ENCODE measurements around the gene PLXND1. TPM values are rescaled to one million over a fixed set of nuclear protein-coding genes. Genes with fewer than 3 reads are reported as not detected.

PLXND1 gene
- polyA plus RNA-seq, 1 donor, result 51.2 TPM

DNA sequence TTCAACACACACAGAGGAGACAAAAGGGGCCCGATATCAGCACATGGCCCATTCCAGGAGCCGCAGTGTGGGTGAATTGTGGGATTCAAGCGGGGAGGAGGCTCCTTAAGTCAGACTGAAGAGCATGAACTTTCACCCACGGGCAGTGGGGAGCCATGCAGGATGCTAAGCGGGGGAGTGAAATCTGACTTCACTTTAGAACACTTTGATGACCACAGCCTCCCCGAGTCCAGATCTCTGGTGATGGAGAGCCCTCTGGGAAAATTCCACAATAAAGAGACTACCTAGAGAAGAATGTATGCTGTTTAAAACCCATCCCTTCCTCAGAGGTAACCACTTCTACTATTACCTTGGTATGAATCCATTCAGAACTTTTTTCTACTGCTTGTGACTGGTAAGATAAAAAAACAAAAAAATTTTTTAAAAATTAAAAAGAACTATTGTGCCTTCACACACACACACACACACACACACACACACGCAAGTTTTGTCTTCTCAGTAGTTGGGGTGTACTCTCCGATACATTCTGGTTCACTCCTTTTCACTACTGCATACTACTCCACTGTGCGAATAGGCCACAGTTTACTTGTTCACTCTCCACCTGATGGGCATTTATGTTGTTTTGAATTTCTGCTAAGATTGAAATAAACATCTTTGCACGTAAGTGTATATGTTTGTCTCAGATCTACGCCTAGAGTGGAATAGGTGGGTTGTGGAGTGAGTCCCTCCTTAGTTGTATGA, 65.5 kb downstream of the PLXND1 start:
- Histone ChIP-seq H3K9me3 (ENCODE audit: control insufficient read depth, low read depth, low read length) (no peaks in the 10 kb centered on the region), H3K36me3 (ENCODE audit: control insufficient read depth, insufficient read depth, low read length) (no peaks in the 10 kb centered on the region), H3K4me3 (ENCODE audit: low read length) (no peak overlapping the region), H3K27ac (ENCODE audit: low read length) (no peak overlapping the region), H3K4me1 (ENCODE audit: control insufficient read depth, insufficient read depth, low read length) (no peaks in the 10 kb centered on the region), H3K27me3 (ENCODE audit: control insufficient read depth, insufficient read depth, low read length) (no peaks in the 10 kb centered on the region)
- 100% methylated on average over 1 of the region's 11 CpGs for WGBS (ENCODE audit: insufficient coverage, low lambda C conversion rate)
- DNase-seq, result no peak

DNA sequence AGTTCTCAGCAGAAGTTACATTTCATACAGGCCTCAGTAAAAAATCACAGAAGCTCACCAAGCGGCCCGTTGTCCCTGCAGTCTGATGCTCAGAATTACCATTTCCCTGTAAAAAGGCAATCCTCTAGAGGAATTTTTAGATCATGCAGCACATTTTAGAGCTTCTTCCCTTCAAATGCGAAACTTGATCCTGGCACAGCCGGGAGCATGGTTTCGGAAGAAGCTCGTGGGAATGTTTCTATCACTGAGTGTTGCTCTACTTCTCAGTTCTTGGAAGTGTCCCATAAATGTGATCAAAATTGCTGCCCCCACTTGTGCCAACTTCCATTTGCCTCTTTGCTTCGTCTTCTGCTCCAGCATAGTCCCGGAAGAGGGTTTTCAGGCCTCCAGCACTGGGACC, 67.3 kb downstream of the PLXND1 start:
- Histone ChIP-seq H3K4me3 (ENCODE audit: low read length) (no peak overlapping the region), H3K27ac (ENCODE audit: low read length) (no peak overlapping the region)
- no CpG with 5 or more reads among the region's 8 CpGs for WGBS (ENCODE audit: insufficient coverage, low lambda C conversion rate)

DNA sequence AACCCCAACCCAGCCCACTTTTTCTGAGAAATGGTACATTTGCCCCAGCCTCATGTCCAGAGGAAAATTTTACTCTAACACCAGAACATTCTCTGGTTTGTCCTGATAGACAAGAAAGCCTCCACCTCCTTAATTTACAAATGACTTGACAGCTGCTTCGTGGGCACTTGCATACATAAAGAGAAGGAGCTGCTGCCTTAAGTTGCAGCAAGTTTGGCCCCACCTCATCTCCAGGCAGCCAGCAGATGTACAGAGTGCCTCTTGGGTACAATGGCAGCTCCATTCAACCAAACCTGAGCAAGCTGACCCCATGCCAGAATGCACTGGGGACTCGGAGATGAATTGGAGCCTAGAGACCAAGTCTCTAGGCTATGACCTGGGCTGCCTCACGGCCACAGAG, 69.7 kb downstream of the PLXND1 start:
- H3K27me3 ChIP-seq (ENCODE audit: control insufficient read depth, insufficient read depth, low read length), result no peaks in the 10 kb centered on the region
- H3K36me3 ChIP-seq (ENCODE audit: control insufficient read depth, insufficient read depth, low read length), result no peaks in the 10 kb centered on the region
- H3K4me3 ChIP-seq (ENCODE audit: low read length), result no peak overlapping the region
- no peaks in the 10 kb centered on the region for H3K4me1 ChIP-seq (ENCODE audit: control insufficient read depth, insufficient read depth, low read length)
- 83% methylated on average over 1 of the region's 3 CpGs for WGBS (ENCODE audit: insufficient coverage, low lambda C conversion rate)
- no peak for DNase-seq
- H3K9me3 ChIP-seq (ENCODE audit: control insufficient read depth, low read depth, low read length), result no peaks in the 10 kb centered on the region
- no peak overlapping the region for H3K27ac ChIP-seq (ENCODE audit: low read length)

More for the DNA sequence above, 67.3 kb downstream of the PLXND1 start:
- no peak for DNase-seq
- H3K9me3 ChIP-seq (ENCODE audit: control insufficient read depth, low read depth, low read length), result no peaks in the 10 kb centered on the region
- H3K36me3 ChIP-seq (ENCODE audit: control insufficient read depth, insufficient read depth, low read length), result no peaks in the 10 kb centered on the region
- H3K4me1 ChIP-seq (ENCODE audit: control insufficient read depth, insufficient read depth, low read length), result no peaks in the 10 kb centered on the region
- no peaks in the 10 kb centered on the region for H3K27me3 ChIP-seq (ENCODE audit: control insufficient read depth, insufficient read depth, low read length)

DNA sequence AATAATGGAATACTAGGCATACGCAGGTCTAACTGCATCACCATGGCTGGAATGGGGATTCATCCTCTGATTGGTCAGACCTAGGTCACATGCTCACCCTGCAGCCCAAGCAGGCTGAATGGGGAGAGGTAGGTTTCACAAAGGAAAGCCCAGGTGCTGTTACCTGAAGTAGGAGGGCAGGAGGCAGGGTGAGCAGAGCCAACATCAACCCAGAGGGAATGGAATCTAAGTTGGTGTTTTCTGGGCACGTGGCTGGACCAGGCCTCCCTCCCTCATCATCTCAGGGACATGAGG, 70.2 kb downstream of the PLXND1 start:
- Histone ChIP-seq H3K9me3 (ENCODE audit: control insufficient read depth, low read depth, low read length) (no peaks in the 10 kb centered on the region), H3K4me1 (ENCODE audit: control insufficient read depth, insufficient read depth, low read length) (no peaks in the 10 kb centered on the region), H3K27me3 (ENCODE audit: control insufficient read depth, insufficient read depth, low read length) (no peaks in the 10 kb centered on the region), H3K36me3 (ENCODE audit: control insufficient read depth, insufficient read depth, low read length) (no peaks in the 10 kb centered on the region), H3K4me3 (ENCODE audit: low read length) (no peak overlapping the region), H3K27ac (ENCODE audit: low read length) (no peak overlapping the region)
- no peak for DNase-seq
- no CpG with 5 or more reads among the region's 2 CpGs for WGBS (ENCODE audit: insufficient coverage, low lambda C conversion rate)

DNA sequence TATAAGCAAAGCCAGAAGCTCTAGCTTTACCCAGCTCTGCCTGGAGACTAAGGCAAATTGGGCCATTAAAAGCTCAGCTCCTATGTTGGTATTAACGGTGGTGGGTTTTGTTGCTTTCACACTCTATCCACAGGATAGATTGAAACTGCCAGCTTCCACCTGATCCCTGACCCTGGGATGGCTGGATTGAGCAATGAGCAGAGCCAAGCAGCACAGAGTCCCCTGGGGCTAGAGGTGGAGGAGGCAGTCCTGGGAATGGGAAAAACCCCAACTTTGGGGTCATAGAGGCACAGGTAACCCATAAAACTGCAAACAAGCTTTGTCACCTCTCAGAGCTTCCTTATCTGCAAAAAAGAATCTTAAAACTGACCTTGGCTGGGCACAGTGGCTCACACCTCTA, 71.4 kb downstream of the PLXND1 start:
- no peak for DNase-seq
- Histone ChIP-seq H3K27me3 (ENCODE audit: control insufficient read depth, insufficient read depth, low read length) (no peaks in the 10 kb centered on the region), H3K4me3 (ENCODE audit: low read length) (no peak overlapping the region), H3K27ac (ENCODE audit: low read length) (no peak overlapping the region), H3K36me3 (ENCODE audit: control insufficient read depth, insufficient read depth, low read length) (no peaks in the 10 kb centered on the region), H3K4me1 (ENCODE audit: control insufficient read depth, insufficient read depth, low read length) (no peaks in the 10 kb centered on the region), H3K9me3 (ENCODE audit: control insufficient read depth, low read depth, low read length) (no peaks in the 10 kb centered on the region)
- no CpG with 5 or more reads among the region's 1 CpG for WGBS (ENCODE audit: insufficient coverage, low lambda C conversion rate)

DNA sequence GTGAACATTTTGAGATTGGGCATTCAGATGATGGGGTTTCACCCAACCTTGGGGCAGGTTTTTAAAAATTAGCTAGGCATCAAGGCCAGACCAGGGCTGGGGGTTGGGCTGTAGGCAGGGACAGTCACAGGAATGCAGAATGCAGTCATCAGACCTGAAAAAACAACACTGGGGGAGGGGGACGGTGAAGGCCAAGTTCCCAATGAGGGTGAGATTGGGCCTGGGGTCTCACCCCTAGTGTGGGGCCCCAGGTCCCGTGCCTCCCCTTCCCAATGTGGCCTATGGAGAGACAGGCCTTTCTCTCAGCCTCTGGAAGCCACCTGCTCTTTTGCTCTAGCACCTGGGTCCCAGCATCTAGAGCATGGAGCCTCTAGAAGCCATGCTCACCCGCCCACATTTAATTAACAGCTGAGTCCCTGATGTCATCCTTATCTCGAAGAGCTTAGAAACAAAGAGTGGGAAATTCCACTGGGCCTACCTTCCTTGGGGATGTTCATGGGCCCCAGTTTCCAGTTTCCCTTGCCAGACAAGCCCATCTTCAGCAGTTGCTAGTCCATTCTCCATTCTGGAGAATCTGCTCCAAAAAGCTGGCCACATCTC, 71.9 kb downstream of the PLXND1 start:
- H3K36me3 ChIP-seq (ENCODE audit: control insufficient read depth, insufficient read depth, low read length), result no peaks in the 10 kb centered on the region
- H3K27me3 ChIP-seq (ENCODE audit: control insufficient read depth, insufficient read depth, low read length), result no peaks in the 10 kb centered on the region
- no peaks in the 10 kb centered on the region for H3K9me3 ChIP-seq (ENCODE audit: control insufficient read depth, low read depth, low read length)
- H3K4me3 ChIP-seq (ENCODE audit: low read length), result no peak overlapping the region
- no peak for DNase-seq
- H3K27ac ChIP-seq (ENCODE audit: low read length), result no peak overlapping the region
- no peaks in the 10 kb centered on the region for H3K4me1 ChIP-seq (ENCODE audit: control insufficient read depth, insufficient read depth, low read length)
- WGBS (ENCODE audit: insufficient coverage, low lambda C conversion rate), result no CpG with 5 or more reads among the region's 4 CpGs

DNA sequence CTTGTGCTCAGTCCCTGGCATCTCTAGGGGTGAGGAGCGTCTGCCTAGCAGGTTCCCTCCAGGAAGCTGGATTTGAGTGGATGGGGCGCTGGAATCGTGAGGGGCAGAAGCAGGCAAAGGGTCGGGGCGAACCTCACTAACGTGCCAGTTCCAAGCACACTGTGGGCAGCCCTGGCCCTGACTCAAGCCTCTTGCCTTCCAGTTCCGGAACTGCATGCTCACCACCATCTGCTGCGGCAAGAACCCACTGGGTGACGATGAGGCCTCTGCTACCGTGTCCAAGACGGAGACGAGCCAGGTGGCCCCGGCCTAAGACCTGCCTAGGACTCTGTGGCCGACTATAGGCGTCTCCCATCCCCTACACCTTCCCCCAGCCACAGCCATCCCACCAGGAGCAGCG, 73.1 kb downstream of the PLXND1 start:
- WGBS (ENCODE audit: insufficient coverage, low lambda C conversion rate), result no CpG with 5 or more reads among the region's 16 CpGs

DNA sequence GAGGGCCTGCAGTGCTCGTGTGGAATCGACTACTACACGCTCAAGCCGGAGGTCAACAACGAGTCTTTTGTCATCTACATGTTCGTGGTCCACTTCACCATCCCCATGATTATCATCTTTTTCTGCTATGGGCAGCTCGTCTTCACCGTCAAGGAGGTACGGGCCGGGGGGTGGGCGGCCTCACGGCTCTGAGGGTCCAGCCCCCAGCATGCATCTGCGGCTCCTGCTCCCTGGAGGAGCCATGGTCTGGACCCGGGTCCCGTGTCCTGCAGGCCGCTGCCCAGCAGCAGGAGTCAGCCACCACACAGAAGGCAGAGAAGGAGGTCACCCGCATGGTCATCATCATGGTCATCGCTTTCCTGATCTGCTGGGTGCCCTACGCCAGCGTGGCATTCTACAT, 74.2 kb downstream of the PLXND1 start:
- DNase-seq, result no peak
- no peaks in the 10 kb centered on the region for H3K9me3 ChIP-seq (ENCODE audit: control insufficient read depth, low read depth, low read length)
- H3K27me3 ChIP-seq (ENCODE audit: control insufficient read depth, insufficient read depth, low read length), result no peaks in the 10 kb centered on the region
- H3K4me1 ChIP-seq (ENCODE audit: control insufficient read depth, insufficient read depth, low read length), result no peaks in the 10 kb centered on the region
- no peak overlapping the region for H3K4me3 ChIP-seq (ENCODE audit: low read length)
- H3K36me3 ChIP-seq (ENCODE audit: control insufficient read depth, insufficient read depth, low read length), result no peaks in the 10 kb centered on the region
- no peak overlapping the region for H3K27ac ChIP-seq (ENCODE audit: low read length)
- no CpG with 5 or more reads among the region's 20 CpGs for WGBS (ENCODE audit: insufficient coverage, low lambda C conversion rate)

More for the DNA sequence above, 73.1 kb downstream of the PLXND1 start:
- no peaks in the 10 kb centered on the region for H3K4me1 ChIP-seq (ENCODE audit: control insufficient read depth, insufficient read depth, low read length)
- no peak for DNase-seq
- H3K9me3 ChIP-seq (ENCODE audit: control insufficient read depth, low read depth, low read length), result no peaks in the 10 kb centered on the region
- no peaks in the 10 kb centered on the region for H3K36me3 ChIP-seq (ENCODE audit: control insufficient read depth, insufficient read depth, low read length)
- H3K27ac ChIP-seq (ENCODE audit: low read length), result no peak overlapping the region
- no peak overlapping the region for H3K4me3 ChIP-seq (ENCODE audit: low read length)
- no peaks in the 10 kb centered on the region for H3K27me3 ChIP-seq (ENCODE audit: control insufficient read depth, insufficient read depth, low read length)

DNA sequence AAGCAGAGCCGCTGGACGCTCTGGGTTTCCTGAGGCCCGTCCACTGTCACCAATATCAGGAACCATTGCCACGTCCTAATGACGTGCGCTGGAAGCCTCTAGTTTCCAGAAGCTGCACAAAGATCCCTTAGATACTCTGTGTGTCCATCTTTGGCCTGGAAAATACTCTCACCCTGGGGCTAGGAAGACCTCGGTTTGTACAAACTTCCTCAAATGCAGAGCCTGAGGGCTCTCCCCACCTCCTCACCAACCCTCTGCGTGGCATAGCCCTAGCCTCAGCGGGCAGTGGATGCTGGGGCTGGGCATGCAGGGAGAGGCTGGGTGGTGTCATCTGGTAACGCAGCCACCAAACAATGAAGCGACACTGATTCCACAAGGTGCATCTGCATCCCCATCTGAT, 74.8 kb downstream of the PLXND1 start:
- Histone ChIP-seq H3K27ac (ENCODE audit: low read length) (no peak overlapping the region), H3K4me3 (ENCODE audit: low read length) (no peak overlapping the region), H3K9me3 (ENCODE audit: control insufficient read depth, low read depth, low read length) (no peaks in the 10 kb centered on the region), H3K27me3 (ENCODE audit: control insufficient read depth, insufficient read depth, low read length) (no peaks in the 10 kb centered on the region), H3K36me3 (ENCODE audit: control insufficient read depth, insufficient read depth, low read length) (no peaks in the 10 kb centered on the region), H3K4me1 (ENCODE audit: control insufficient read depth, insufficient read depth, low read length) (no peaks in the 10 kb centered on the region)
- no peak for DNase-seq
- no CpG with 5 or more reads among the region's 11 CpGs for WGBS (ENCODE audit: insufficient coverage, low lambda C conversion rate)

DNA sequence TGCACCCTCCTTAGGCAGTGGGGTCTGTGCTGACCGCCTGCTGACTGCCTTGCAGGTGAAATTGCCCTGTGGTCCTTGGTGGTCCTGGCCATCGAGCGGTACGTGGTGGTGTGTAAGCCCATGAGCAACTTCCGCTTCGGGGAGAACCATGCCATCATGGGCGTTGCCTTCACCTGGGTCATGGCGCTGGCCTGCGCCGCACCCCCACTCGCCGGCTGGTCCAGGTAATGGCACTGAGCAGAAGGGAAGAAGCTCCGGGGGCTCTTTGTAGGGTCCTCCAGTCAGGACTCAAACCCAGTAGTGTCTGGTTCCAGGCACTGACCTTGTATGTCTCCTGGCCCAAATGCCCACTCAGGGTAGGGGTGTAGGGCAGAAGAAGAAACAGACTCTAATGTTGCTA, 75.7 kb downstream of the PLXND1 start:
- no peak overlapping the region for H3K4me3 ChIP-seq (ENCODE audit: low read length)
- no peak overlapping the region for H3K27ac ChIP-seq (ENCODE audit: low read length)
- no peak for DNase-seq
- H3K4me1 ChIP-seq (ENCODE audit: control insufficient read depth, insufficient read depth, low read length), result no peaks in the 10 kb centered on the region
- WGBS (ENCODE audit: insufficient coverage, low lambda C conversion rate), result no CpG with 5 or more reads among the region's 13 CpGs
- H3K9me3 ChIP-seq (ENCODE audit: control insufficient read depth, low read depth, low read length), result no peaks in the 10 kb centered on the region
- no peaks in the 10 kb centered on the region for H3K27me3 ChIP-seq (ENCODE audit: control insufficient read depth, insufficient read depth, low read length)
- H3K36me3 ChIP-seq (ENCODE audit: control insufficient read depth, insufficient read depth, low read length), result no peaks in the 10 kb centered on the region

DNA sequence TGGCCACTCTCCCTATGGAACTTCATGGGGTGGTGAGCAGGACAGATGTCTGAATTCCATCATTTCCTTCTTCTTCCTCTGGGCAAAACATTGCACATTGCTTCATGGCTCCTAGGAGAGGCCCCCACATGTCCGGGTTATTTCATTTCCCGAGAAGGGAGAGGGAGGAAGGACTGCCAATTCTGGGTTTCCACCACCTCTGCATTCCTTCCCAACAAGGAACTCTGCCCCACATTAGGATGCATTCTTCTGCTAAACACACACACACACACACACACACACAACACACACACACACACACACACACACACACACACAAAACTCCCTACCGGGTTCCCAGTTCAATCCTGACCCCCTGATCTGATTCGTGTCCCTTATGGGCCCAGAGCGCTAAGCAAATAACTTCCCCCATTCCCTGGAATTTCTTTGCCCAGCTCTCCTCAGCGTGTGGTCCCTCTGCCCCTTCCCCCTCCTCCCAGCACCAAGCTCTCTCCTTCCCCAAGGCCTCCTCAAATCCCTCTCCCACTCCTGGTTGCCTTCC, 76.2 kb downstream of the PLXND1 start:
- WGBS (ENCODE audit: insufficient coverage, low lambda C conversion rate), result no CpG with 5 or more reads among the region's 6 CpGs
- Histone ChIP-seq H3K9me3 (ENCODE audit: control insufficient read depth, low read depth, low read length) (no peaks in the 10 kb centered on the region), H3K27me3 (ENCODE audit: control insufficient read depth, insufficient read depth, low read length) (no peaks in the 10 kb centered on the region), H3K27ac (ENCODE audit: low read length) (no peak overlapping the region), H3K4me1 (ENCODE audit: control insufficient read depth, insufficient read depth, low read length) (no peaks in the 10 kb centered on the region), H3K4me3 (ENCODE audit: low read length) (no peak overlapping the region), H3K36me3 (ENCODE audit: control insufficient read depth, insufficient read depth, low read length) (no peaks in the 10 kb centered on the region)
- no peak for DNase-seq

All from large intestine (tissue), 3 donors.